HG03159 (cell line): ENCODE results near the gene SASH1.

Experiments used
- ATAC-seq: cut with Tn5 transposase; IDR thresholded peaks from one replicate; pipeline ENCODE4 v1.9.1; 2021; ENCODE audit warnings: mild to moderate bottlenecking, moderate library complexity; ENCODE audit not compliant: unreplicated experiment

Gene SASH1

DNA sequence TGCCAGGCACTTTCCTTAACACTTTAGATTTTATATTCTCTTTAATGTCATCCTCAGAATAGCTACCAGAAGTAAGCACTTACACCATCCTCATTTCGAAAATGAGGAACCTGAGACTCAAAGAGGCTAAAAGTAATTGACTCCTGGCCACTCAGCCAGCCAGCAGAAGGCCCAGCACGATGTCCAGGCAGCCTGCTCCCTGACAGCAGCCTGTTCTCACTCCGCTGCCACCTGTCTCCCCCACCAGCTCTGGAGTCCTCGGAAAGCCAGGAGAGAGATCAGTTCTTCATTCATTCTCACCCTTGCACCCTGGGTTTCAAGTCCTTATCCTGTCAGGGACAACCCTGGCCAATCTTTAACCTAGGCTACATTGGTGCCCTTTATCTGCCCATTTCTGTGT lies 174.0 kb downstream of the SASH1 start:
- ATAC-seq, result no peak

DNA sequence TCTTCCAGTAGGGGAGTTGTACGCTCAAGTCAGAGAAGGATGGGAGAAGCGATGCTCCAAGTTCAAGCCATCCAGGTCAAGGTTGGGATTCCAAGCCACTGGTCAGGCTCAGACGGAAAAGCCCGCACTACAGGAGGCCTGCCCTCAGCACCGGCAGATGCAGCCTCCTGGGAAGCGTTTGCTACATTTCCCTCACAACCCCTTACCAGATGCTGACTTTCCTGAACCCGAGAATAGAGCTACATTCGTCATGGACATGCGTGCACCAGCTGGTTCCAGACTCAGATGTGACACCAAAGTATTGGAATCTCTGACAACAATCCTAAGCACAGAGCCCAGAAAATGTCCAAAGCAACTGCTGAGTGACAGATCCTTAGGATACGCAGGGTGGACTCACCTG lies 174.8 kb downstream of the SASH1 start:
- no peak for ATAC-seq

DNA sequence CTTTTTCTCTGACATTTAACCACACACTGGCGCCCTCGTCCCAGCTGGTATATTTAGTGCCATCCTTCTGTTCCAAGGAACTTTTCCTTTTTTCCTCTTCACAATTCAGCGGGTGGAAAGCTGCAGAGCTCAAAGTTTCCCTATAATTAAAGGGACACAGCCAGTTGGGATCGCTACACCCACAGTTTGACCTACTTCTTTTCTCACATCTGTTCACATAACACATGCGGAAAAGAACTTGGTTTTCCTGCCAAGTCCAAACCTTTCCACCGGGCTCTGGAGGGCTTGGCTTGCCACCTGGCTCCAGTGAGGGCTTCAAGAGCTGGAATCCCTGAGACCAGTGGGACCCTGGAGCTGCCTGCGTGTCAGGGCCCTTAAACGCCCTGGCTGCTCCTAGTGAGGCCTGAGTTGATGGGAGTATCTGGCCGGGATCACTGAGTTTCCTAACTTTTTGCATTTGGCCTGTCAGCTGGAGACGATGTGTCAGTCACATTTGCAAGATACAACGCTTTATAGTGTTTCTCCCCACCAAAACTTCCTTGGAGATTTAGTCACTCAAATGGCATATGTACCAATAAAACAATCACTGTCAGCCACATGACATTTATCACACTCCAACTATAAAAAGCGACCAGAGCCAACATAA lies 176.0 kb downstream of the SASH1 start:
- no peak for ATAC-seq

DNA sequence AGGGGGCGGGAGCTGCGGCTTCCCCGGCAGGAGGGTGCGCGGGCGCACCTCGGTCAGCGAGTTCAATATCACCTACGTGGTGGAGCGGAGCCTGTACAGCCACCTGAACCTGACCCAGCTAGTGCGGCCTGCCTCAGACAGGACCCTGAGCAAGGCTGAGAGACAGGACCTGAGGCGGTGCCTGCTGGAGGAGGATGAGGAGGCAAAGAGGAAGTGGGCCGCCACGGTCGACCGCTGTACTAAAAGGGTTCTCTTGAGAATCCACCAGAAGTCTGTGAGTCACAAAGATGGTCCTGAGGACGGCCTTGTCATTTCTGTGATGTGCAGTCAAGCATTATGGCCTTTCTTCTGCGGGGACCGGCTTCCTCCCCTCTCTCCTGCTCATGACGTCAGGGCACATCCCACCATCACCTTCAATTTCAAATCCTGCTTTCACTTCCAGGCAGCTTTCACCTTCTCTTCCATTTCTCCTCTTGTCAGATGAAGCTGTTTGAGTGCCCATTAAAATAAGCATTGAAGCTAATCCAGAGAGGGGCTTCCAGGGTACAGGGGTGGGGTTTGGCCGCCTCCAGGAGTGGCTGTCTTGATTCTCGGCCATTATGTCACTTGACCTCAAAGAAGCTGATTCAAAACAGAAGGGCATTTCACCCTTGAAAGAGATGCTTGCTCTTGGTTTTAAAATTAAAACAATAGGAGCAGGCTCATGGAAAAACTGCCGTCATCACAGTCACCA lies 177.6 kb downstream of the SASH1 start:
- ATAC-seq, result peak; percentile 98

DNA sequence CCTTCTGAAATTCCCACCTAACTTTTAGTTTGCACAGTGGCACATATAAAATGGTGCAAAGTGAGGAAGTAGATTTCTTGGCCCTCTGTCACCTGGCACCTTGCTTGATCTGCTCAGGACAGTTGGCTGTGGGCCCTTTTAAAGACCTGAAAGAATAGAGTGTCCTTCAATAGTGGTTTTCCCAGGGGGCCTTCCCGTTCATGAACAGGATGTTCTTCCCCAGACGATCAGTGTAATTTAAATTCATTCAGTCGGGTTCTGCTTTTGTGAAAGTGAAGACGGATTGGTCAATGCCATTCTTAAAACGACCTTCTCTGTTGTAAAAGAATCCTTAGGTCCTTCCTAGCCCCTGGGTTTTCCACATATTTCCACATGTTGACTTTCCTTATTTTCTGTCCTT lies 178.5 kb downstream of the SASH1 start:
- no peak for ATAC-seq

DNA sequence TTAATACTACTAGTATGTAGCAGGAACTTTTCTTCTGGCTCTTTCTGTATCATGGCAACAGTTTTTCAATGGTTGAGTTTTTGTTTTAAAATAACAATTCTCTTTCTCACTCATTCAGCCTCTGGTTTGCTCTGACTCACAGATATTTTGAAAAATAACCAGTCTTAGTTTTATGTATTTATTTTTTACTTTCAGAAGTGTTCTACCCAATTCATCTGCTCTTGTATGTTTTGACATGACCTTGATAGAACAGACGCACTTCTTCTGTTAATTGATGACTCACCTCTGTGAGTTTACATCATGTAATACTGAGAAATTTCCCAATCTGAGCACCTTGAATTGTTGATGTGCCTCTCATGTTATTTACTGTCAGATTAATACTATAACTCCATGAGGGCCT lies 178.9 kb downstream of the SASH1 start:
- ATAC-seq, result no peak

DNA sequence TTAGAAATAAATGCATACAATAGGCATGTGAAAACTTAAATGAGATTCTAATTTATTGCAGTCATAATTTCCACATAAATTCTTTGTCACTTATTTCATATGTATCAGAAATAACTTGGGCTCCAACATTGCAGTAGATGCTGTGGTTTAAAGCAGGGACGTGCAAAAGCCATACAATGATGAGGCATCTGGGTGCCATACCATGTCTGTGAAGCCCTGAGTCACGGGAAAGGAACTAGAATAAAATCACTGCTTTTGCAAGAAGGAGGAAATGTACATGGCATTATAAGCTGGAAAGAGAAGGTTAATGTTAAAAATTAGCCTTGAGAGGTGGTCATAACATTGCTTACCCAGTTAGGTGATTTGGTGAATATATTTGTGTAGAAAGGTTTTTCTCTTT lies 180.4 kb downstream of the SASH1 start:
- ATAC-seq, result no peak

DNA sequence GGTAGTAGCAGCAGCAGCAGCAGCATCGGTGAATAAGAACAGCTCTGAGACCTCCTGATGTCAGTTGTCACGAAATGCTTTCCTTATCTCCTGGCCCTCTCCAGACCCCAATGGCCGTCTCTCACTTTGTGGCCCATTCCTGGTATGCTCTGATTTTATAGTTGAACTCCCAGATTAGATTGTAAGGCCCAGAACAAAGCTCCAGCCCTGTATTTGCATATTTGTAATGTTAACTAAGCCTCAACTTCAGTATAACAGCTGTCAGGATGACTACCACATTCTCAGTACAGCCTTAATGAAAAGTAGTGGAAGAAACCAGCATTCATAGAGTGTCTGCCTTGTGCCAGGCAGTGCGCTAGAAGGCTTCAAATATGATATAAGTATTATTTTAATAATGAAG lies 180.9 kb downstream of the SASH1 start:
- no peak for ATAC-seq

DNA sequence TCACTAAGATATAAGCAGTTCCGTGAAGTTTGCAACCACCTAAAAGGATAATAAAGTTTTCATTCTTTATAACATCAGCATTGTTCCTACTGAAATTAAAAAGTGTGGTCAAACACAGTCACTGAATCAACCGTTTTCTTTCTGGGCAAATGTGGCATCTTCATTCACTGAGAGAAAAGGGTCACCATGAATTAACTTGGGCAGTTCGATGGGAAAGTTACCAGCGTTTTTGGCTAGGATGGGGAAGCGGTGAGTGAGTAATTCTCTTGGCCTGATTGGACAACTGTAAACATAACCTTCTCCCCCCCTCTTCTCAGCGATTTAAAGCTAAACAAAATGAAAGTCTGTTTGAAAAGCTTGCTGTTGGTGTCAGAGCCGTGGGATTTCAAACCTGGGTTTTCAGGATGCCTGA lies 181.8 kb downstream of the SASH1 start:
- no peak for ATAC-seq

DNA sequence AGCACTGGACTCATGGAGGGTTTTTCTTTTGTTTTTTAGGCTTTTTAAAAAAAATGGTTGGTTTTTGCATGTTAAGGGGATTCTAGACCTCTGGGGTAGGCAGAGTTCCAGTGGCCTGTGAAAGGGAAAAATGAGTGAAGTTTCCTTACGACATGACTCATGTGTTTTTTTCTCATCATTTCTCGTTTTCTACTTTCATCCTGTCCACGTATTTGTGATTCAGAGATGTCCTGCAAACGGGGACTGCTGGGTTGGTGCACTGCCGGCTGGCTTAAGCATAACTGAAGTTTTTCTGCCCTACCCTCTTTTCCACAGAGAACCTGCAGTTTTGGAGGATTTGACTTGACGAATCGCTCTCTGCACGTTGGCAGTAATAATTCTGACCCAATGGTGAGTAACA lies 182.3 kb downstream of the SASH1 start:
- no peak for ATAC-seq

DNA sequence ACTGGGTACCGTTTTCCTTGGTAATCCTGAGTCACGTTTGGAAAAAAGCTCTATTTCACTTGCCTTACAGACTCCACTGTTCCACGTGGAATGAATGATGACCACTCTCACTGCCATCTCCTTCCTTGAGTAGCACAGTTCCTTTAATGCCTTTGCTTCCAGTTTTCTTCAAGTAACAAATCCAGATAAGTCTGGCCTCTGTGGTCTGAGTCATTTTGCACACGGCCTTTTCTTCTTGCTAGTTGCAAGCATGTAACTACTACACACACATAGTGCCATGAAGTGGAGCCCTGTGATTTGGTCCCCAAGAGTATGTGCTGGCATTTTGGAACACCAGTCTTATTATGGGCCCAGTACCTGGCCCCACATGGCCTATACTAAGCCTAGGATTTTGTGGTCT lies 182.8 kb downstream of the SASH1 start:
- ATAC-seq, result no peak

DNA sequence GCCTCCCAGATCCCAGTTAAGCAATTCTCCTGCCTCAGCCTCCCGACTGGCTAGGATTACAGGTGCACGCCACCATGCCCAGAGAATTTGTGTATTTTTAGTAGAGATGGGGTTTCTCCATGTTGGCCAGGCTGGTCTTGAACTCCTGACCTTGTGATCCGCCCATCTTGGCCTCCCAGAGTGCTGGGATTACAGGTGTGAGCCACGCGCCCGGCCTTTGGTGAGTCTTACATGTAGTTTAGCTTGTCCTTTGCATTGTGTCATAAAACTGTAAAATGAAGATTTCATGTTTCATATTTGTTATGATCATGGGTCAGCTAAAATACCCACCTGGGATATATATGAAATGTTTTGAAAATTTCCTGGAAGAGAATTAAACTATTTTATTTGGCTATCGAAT lies 183.5 kb downstream of the SASH1 start:
- ATAC-seq, result no peak

DNA sequence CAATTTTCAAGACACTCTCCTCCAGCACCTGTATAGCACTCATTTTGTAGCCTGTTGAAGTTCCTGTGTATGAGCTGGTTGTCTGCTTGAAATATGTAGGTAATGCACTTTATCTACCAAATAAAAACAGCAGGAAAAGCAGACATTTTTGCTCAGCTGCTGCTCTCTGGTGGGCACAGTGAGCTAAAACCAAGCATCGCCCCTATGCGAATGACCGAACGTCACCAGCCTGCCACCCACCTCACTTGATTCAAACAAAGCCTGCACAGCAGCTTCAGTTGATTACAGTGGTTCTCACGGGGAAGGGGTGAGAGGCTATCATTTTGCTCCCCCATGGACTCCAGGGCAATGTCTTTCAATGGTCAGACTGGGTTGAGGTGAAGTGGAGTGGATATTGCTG lies 185.7 kb downstream of the SASH1 start:
- no peak for ATAC-seq

DNA sequence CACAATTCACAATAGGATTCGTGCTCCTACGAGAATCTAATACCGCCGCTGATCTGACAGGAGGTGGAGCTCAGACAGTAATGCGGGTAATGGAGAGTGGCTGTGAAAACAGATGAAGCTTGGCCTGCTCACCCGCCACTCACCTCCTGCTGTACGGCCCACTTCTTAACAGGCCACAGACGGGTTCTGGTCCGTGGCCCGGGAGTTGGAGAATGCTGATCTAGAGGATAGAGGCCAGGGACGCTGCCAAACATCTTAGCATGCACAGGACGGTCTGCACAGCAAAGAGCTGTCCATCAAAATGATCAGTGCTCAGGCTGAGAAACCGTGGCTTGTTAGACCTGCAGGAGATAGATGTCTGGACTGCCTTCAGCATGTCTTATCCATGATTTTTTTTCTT lies 186.4 kb downstream of the SASH1 start:
- no peak for ATAC-seq

DNA sequence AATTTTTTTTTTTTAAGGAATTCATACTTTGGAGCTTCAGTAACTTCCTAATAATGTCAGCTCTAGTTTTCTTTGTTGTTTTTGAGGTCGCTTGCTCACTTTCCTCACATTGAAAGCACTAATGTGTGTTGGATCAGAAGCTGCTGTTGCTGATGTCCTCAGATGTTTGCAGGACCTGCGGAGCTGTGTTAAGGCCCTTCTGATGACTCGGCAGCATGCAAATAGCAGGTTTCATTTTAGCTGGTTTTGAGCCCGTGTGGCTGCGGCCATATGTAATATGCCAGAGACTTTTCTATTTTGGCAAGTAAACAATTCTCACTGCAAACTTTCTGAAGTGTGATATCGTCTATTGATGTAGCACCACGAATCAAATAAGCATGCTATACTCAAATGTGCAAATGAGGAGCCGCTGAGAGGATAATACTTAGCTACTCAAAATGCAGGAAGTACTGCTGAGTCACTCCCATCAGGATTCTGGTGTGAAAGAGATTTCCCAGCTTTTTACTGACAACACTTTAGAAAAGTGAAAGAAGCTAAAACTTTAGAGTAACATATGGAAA lies 187.8 kb downstream of the SASH1 start:
- peak; percentile 78 for ATAC-seq

DNA sequence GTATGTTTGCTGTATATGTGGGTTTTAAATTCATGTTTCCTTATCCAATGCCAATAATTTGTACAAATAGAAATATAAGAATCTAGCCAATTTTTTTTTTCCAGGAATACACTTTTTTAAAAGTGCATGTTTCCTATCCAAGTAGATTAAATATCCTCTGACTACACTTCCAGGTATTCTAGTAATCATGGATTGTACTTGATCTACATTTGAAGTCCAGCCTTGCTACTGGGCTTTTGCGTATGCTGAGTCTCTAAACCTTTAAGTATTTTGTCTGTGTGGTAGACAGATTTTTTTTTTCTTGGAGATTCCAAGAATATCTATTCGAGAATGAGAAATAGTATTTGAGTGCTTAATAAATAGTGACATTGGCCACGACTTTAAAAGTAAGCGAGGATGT lies 188.3 kb downstream of the SASH1 start:
- ATAC-seq, result no peak

DNA sequence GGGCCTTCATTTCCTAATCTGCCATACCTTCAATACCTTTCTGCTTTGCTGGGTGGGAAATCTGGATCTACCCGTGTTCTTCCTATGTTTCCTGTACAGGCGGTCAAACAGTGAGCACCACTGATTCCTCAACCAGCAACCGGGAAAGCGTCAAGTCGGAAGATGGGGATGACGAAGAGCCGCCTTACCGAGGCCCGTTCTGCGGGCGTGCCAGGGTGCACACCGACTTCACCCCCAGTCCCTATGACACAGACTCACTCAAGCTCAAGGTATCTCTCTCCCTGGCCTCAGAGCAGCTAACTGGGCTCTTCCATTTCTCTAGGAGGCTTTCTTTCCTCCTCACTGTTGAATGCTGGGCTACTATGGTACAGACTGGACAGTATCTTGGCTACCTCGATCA lies 190.1 kb downstream of the SASH1 start:
- ATAC-seq, result no peak

DNA sequence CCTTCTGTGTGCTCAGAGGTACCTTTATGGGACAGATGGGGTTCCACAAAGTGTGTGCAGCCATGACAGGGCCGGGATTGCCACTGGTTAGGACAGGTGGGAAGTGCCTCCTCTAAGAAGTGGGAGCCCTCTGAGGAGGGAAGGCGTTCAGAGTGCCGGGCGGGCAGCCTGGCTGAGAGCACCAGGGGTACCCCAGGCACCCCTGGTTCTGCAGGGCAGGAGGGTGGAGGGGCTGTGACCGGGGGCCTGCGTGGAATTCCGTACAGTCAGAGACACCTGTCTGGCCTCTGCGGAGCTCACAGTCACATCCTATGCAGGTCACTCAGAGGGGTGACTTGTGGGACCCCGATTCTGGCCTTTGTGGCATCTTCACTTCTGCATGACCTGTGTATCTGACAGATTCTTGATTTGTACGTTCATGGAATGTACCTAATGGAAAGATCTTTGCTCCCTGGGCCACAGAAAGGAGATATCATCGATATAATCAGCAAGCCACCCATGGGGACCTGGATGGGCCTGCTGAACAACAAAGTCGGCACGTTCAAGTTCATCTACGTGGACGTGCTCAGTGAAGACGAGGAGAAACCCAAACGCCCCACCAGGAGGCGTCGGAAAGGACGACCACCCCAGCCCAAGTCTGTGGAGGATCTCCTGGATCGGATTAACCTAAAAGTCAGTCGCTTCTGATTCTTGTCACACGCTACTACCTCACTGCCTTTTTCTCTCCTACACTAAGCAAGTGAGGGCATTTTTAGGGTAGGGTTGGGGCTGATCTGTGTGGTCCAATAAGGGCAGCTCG lies 190.9 kb downstream of the SASH1 start:
- no peak for ATAC-seq

DNA sequence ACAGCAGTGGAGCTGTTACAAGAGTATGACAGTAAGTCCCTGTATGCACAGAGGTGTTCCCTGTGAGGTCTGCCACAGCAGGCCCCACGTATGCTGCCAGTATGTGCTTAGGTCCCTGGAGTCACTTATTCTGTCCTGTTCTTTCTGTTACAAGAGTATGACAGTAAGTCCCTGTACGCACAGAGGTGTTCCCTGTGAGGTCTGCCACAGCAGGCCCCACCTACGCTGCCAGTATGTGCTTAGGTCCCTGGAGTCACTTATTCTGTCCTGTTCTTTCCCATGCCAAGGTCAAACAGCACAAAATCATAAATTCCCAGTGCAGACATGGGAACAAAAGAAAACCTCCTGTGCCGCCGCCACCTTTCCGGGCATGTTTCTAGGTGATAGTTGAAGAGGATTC lies 192.2 kb downstream of the SASH1 start:
- no peak for ATAC-seq

DNA sequence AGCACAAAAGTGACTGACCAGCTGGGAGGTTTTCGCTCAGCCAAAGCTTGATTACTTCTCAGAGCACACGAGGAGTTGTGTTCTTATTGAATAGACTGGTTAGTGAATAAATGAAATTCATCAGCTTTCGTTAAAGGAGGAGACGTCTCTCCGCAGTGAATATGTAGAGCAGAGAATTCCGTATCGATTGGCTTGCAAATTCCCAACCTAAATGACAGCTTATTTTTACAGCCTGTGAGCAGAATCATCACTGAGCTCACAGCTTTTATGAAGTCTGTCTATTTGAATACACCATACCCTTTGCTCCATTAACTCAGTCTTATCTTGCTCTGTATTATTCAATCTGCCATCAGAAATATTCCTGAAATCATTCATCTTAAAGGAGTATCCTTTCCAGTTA lies 192.7 kb downstream of the SASH1 start:
- no peak for ATAC-seq

DNA sequence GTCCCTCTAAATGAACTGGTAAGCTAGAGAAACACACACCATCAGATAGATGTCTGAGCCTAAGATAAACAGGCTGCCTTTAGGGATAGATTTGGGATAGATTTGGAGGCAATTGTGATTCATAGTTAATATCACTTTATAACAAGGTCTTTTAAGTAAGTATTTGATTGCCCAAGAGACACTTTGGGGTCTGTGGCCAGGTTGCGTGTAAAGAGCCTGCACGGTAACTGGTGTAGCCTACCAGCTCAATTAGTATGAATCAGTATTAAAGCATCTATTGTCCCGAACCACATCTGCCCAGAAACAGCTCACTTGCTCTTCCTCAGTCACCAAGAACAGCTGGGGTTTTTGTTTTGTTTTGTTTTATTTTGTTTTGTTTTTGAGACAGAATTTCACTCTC lies 193.3 kb downstream of the SASH1 start:
- no peak for ATAC-seq
